ENCODE measurements around the gene CELF4.

CELF4 gene

GRCh38 chr18:37520508-37520907 lies 45.1 kb downstream of the CELF4 start:
- DNase-seq, result no peak

GRCh38 chr18:37519510-37520135 lies 46.0 kb downstream of the CELF4 start:
- no peak for DNase-seq

GRCh38 chr18:37516361-37516853 lies 49.2 kb downstream of the CELF4 start:
- DNase-seq, result no peak

- no peak for DNase-seq
Measured at GRCh38 chr18:37514953-37515352, 50.6 kb downstream of the CELF4 start.

GRCh38 chr18:37512400-37512799 lies 53.2 kb downstream of the CELF4 start:
- DNase-seq, result no peak

GRCh38 chr18:37511721-37512298 lies 53.8 kb downstream of the CELF4 start:
- DNase-seq, result no peak

- DNase-seq, result no peak
Measured at GRCh38 chr18:37509600-37509999, 56.0 kb downstream of the CELF4 start.

- DNase-seq, result no peak
Measured at GRCh38 chr18:37508207-37508606, 57.4 kb downstream of the CELF4 start.

- DNase-seq, result no peak
Measured at GRCh38 chr18:37507239-37507638, 58.4 kb downstream of the CELF4 start.

- DNase-seq, result no peak
Measured at GRCh38 chr18:37506001-37506400, 59.6 kb downstream of the CELF4 start.

GRCh38 chr18:37505321-37505720 lies 60.3 kb downstream of the CELF4 start:
- no peak for DNase-seq

GRCh38 chr18:37502601-37503000 lies 63.0 kb downstream of the CELF4 start:
- no peak for DNase-seq

GRCh38 chr18:37502036-37502435 lies 63.6 kb downstream of the CELF4 start:
- DNase-seq, result no peak

- no peak for DNase-seq
Measured at GRCh38 chr18:37501136-37501535, 64.5 kb downstream of the CELF4 start.

GRCh38 chr18:37499913-37500312 lies 65.7 kb downstream of the CELF4 start:
- no peak for DNase-seq

- no peak for DNase-seq
Measured at GRCh38 chr18:37499044-37499443, 66.6 kb downstream of the CELF4 start.

GRCh38 chr18:37497853-37498518 lies 67.6 kb downstream of the CELF4 start:
- no peak for DNase-seq

GRCh38 chr18:37496568-37496967 lies 69.0 kb downstream of the CELF4 start:
- DNase-seq, result no peak

- no peak for DNase-seq
Measured at GRCh38 chr18:37495354-37495753, 70.2 kb downstream of the CELF4 start.

GRCh38 chr18:37494406-37494805 lies 71.2 kb downstream of the CELF4 start:
- no peak for DNase-seq

GRCh38 chr18:37493352-37493935 lies 72.2 kb downstream of the CELF4 start:
- DNase-seq, result no peak

- DNase-seq, result no peak
Measured at GRCh38 chr18:37492952-37493351, 72.6 kb downstream of the CELF4 start.

GRCh38 chr18:37491526-37491925 lies 74.1 kb downstream of the CELF4 start:
- DNase-seq, result no peak

- no peak for DNase-seq
Measured at GRCh38 chr18:37489998-37490397, 75.6 kb downstream of the CELF4 start.
